K562 (cell line): ENCODE data around the gene PRC1. TPM values are rescaled to one million over a fixed set of nuclear protein-coding genes. Genes with fewer than 3 reads are reported as not detected.

Experiments
- BRD4 ChIP-seq: fragments of 200-600 bp; sonication (generic); IDR thresholded peaks from 2 replicates; pipeline ENCODE4 v1.6.1; 2017; ENCODE audit warnings: inconsistent platforms
- CBX1 ChIP-seq: sonication (generic); IDR thresholded peaks from 2 replicates; pipeline ENCODE4 v1.6.1; 2016; ENCODE audit warnings: antibody characterized with exemption, low read depth, mild to moderate bottlenecking
- CC2D1A ChIP-seq: fragments of 450-650 bp; IDR thresholded peaks from 2 replicates; pipeline ENCODE4 v1.6.1; 2017; ENCODE audit warnings: mild to moderate bottlenecking
- DNMT1 ChIP-seq: fragments of 450-650 bp; IDR thresholded peaks from 2 replicates; pipeline ENCODE4 v1.6.1; 2016; ENCODE audit warnings: antibody characterized with exemption, mild to moderate bottlenecking
- E2F1 ChIP-seq: sonication (generic); formaldehyde crosslinking; IDR thresholded peaks from 2 replicates; pipeline ENCODE4 v1.8.1; 2023; ENCODE audit warnings: mild to moderate bottlenecking, missing genetic modification reagents, moderate library complexity
- GTF2A2 ChIP-seq: IDR thresholded peaks from 2 replicates; pipeline ENCODE4 v1.6.1; 2016; ENCODE audit warnings: mild to moderate bottlenecking, missing genetic modification characterization, missing compliant biosample characterization
- HMBOX1 ChIP-seq: sonication (generic); IDR thresholded peaks from 2 replicates; pipeline ENCODE4 v1.6.1; 2016
- MLLT1 ChIP-seq, 2 experiments: fragments of 450-650 bp; IDR thresholded peaks; 2 replicates each; pipeline ENCODE4 v1.6.1; 2016
- MNT ChIP-seq, 2 experiments: fragments of 450-650 bp; conservative IDR thresholded peaks; 2 replicates each; pipeline ENCODE4 v1.6.1; 2017; ENCODE audit warnings: mild to moderate bottlenecking in 2 of 2, moderate library complexity in 2 of 2
- NR4A1 ChIP-seq, 2 experiments: fragments of 250-450 bp in 1 of 2; fragments of 450-650 bp in 1 of 2; sonication (Bioruptor Pico) in 1 of 2; IDR thresholded peaks; 2 replicates each; pipeline versions ENCODE4 v1.4.0 to v1.6.1; 2016 to 2020; ENCODE audit warnings: mild to moderate bottlenecking in 2 of 2, missing compliant biosample characterization in 1 of 2, missing genetic modification characterization in 1 of 2, moderate library complexity in 1 of 2
- RBM39 ChIP-seq: fragments of 200-400 bp; formaldehyde crosslinking; optimal IDR thresholded peaks from 2 replicates; pipeline ENCODE3; 2018; ENCODE audit warnings: low read depth, low read length
- TFAM ChIP-seq: fragments of 250-450 bp; sonication (Bioruptor Pico); conservative IDR thresholded peaks from 2 replicates; pipeline ENCODE4 v1.5.0; 2021; ENCODE audit warnings: mild to moderate bottlenecking, moderate library complexity
- ZFP91 ChIP-seq: sonication (generic); formaldehyde crosslinking; IDR thresholded peaks from 2 replicates; pipeline ENCODE4 v1.8.0; 2022; ENCODE audit warnings: mild to moderate bottlenecking, missing genetic modification reagents
- ZHX1 ChIP-seq: fragments of 150-350 bp; conservative IDR thresholded peaks from 2 replicates; pipeline ENCODE4 v1.6.1; 2014; ENCODE audit warnings: low read length
- ZNF12 ChIP-seq: sonication (generic); formaldehyde crosslinking; IDR thresholded peaks from 2 replicates; pipeline ENCODE4 v1.4.0; 2020; ENCODE audit warnings: mild to moderate bottlenecking, missing genetic modification reagents
- ZNF124 ChIP-seq: sonication (generic); formaldehyde crosslinking; IDR thresholded peaks from 2 replicates; pipeline ENCODE4 v1.8.1; 2022; ENCODE audit warnings: missing genetic modification reagents
- ZNF24 ChIP-seq: fragments of 450-650 bp; IDR thresholded peaks from 2 replicates; pipeline ENCODE4 v1.6.1; 2016
- ZNF57 ChIP-seq: fragments of 450-650 bp; formaldehyde crosslinking; IDR thresholded peaks from 2 replicates; pipeline ENCODE4 v1.4.0; 2020; ENCODE audit warnings: mild to moderate bottlenecking, moderate library complexity
- ZNF780A ChIP-seq: fragments of 250-450 bp; sonication (Bioruptor Pico); IDR thresholded peaks from 2 replicates; pipeline ENCODE4 v1.5.0; 2021; ENCODE audit warnings: mild to moderate bottlenecking
- polyA plus RNA-seq, 8 experiments: library from polyadenylated mRNA; depleted of rRNA in 4 of 8; stranded (reverse) in 5 of 8; unstranded in 3 of 8; fragments of >200 nt; fragmentation: Nextera tagmentation in 2 of 8; fragmentation: Illumina TruSeq in 1 of 8; extraction: Ambion mirVana in 2 of 8; extraction: Trizol in 1 of 8; gene quantifications; 2 replicates each; pipeline versions ENCODE4 v1.2.1 to v1.2.3, GENCODE V29; 2011 to 2014; ENCODE audit warnings: inconsistent platforms in 1 of 8, missing spikeins in 1 of 8
- total RNA-seq, 7 experiments: library from RNA; depleted of rRNA in 6 of 7; stranded (reverse); fragments of >200 nt in 6 of 7; fragmentation: Illumina TruSeq in 2 of 7; extraction: Trizol in 2 of 7; gene quantifications; 2 replicates each; pipeline versions ENCODE4 v1.2.1 to v1.2.3, GENCODE V29; 2011 to 2021; ENCODE audit warnings: low replicate concordance in 1 of 7

The PRC1 gene
- total and polyA plus RNA-seq, 9 of the 15 experiments (the other 6 are each of a cell fraction or from before 2014, with no cell fraction given) = 156 to 391 (median 240) TPM

GRCh38 chr15:90934256-90934948 lies 59.9 kb downstream of the PRC1 start (continued):
- TF ChIP-seq ZNF12 (CRISPR knock-in tag) (no peak), E2F1 (CRISPR knock-in tag) (no peak), MLLT1 (IDR thresholded peaks at IDR 0.05) (no peak), ZNF780A (CRISPR knock-in tag) (no peak), MNT (conservative IDR thresholded peaks at IDR 0.05) (no peak), ZNF24 (no peak), CC2D1A (0 out of 2 replicates have a peak, but pooled peaks have one; percentile 46), ZNF57 (CRISPR knock-in tag) (no peak), ZFP91 (no peak), NR4A1 (CRISPR knock-in tag; IDR thresholded peaks at IDR 0.05) (no peak), NR4A1 (tag; IDR thresholded peaks at IDR 0.05) (no peak), DNMT1 (no peak), BRD4 (no peak), RBM39 (no peak), TFAM (CRISPR knock-in tag) (no peak), CBX1 (no peak), ZNF124 (CRISPR knock-in tag) (no peak), GTF2A2 (tag) (no peak), ZHX1 (no peak), HMBOX1 (no peak)
